ENCODE results near the gene CUX1.

- TF ChIP-seq, protein P1, sequence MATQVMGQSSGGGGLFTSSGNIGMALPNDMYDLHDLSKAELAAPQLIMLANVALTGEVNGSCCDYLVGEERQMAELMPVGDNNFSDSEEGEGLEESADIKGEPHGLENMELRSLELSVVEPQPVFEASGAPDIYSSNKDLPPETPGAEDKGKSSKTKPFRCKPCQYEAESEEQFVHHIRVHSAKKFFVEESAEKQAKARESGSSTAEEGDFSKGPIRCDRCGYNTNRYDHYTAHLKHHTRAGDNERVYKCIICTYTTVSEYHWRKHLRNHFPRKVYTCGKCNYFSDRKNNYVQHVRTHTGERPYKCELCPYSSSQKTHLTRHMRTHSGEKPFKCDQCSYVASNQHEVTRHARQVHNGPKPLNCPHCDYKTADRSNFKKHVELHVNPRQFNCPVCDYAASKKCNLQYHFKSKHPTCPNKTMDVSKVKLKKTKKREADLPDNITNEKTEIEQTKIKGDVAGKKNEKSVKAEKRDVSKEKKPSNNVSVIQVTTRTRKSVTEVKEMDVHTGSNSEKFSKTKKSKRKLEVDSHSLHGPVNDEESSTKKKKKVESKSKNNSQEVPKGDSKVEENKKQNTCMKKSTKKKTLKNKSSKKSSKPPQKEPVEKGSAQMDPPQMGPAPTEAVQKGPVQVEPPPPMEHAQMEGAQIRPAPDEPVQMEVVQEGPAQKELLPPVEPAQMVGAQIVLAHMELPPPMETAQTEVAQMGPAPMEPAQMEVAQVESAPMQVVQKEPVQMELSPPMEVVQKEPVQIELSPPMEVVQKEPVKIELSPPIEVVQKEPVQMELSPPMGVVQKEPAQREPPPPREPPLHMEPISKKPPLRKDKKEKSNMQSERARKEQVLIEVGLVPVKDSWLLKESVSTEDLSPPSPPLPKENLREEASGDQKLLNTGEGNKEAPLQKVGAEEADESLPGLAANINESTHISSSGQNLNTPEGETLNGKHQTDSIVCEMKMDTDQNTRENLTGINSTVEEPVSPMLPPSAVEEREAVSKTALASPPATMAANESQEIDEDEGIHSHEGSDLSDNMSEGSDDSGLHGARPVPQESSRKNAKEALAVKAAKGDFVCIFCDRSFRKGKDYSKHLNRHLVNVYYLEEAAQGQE (IDR thresholded peaks at IDR 0.05; ENCODE audit: low read depth), result no peak
- no peak for TF ChIP-seq TAF1 (IDR thresholded peaks at IDR 0.05; ENCODE audit: low read depth)
- TF ChIP-seq TEAD4 (IDR thresholded peaks at IDR 0.05), result no peak
- no peak for TF ChIP-seq MAX (IDR thresholded peaks at IDR 0.05)
- TF ChIP-seq CREB1 (IDR thresholded peaks at IDR 0.05; ENCODE audit: low read depth), result no peak
- TF ChIP-seq EP300 (IDR thresholded peaks at IDR 0.05; ENCODE audit: borderline replicate concordance), result no peak
- no peak for TF ChIP-seq FOXM1 (IDR thresholded peaks at IDR 0.05; ENCODE audit: borderline replicate concordance, low read depth)
- no peak for TF ChIP-seq CEBPB (IDR thresholded peaks at IDR 0.05)
- TF ChIP-seq YY1 (IDR thresholded peaks at IDR 0.05; ENCODE audit: low read depth), result no peak
- no peak for TF ChIP-seq RAD21 (IDR thresholded peaks at IDR 0.05; ENCODE audit: low read depth)
- TF ChIP-seq EGR1 (IDR thresholded peaks at IDR 0.05), result no peak
- TF ChIP-seq NFIC (IDR thresholded peaks at IDR 0.05), result no peak
- TF ChIP-seq ZBTB7A (IDR thresholded peaks at IDR 0.05; ENCODE audit: low read depth), result no peak
Measured at GRCh38 chr7:101891936-101892640, 74.7 kb downstream of the CUX1 start.
